ACC112 (cell line): ENCODE results near the gene BAZ1B.
A peak's percentile ranks its signal among the peaks of the same experiment; 100 is the strongest.
"Not testable (repeated sequence)": the region's sequence is repeated elsewhere in the genome, so short reads cannot be mapped to it uniquely, and the experiment has no call there.

Experiments used
- H2AFZ ChIP-seq: fragments of 200-600 bp; sonication (generic); one replicate; pipeline ENCODE4 v1.6.0; 2017; ENCODE audit warnings: antibody characterized with exemption, low read length; ENCODE audit not compliant: unreplicated experiment
- H3K27ac ChIP-seq: fragments of 200-600 bp; sonication (generic); 2 replicates; pipeline ENCODE4 v1.5.1; 2014; ENCODE audit warnings: low read depth, mild to moderate bottlenecking, antibody characterized with exemption, low read length, moderate library complexity
- H3K27me3 ChIP-seq: fragments of 200-600 bp; sonication (generic); 2 replicates; pipeline ENCODE4 v1.6.1; 2014; ENCODE audit warnings: mild to moderate bottlenecking, antibody characterized with exemption, low read length, moderate library complexity, mixed read lengths; ENCODE audit not compliant: insufficient read depth
- H3K36me3 ChIP-seq: fragments of 200-600 bp; sonication (generic); 2 replicates; pipeline ENCODE4 v1.6.1; 2016; ENCODE audit warnings: mild to moderate bottlenecking, antibody characterized with exemption, low read length, moderate library complexity, mixed read lengths; ENCODE audit not compliant: insufficient read depth
- H3K4me1 ChIP-seq: fragments of 200-600 bp; sonication (generic); one replicate; pipeline ENCODE4 v1.6.1; 2016; ENCODE audit warnings: low read length, mixed read lengths; ENCODE audit not compliant: insufficient read depth, unreplicated experiment, control insufficient read depth
- H3K4me3 ChIP-seq: fragments of 200-600 bp; sonication (generic); 2 replicates; pipeline ENCODE4 v1.5.1; 2014; ENCODE audit warnings: mild to moderate bottlenecking, low read depth, low read length
- H3K79me2 ChIP-seq: fragments of 200-600 bp; sonication (generic); one replicate; pipeline ENCODE4 v1.6.0; 2016; ENCODE audit warnings: low read length; ENCODE audit not compliant: control insufficient read depth, unreplicated experiment, insufficient read depth

Gene BAZ1B

GRCh38 chr7:73503229-73503628, 18.9 kb downstream of the BAZ1B start:
- Histone ChIP-seq H2AFZ (no peak overlapping the region), H3K4me3 (no peak overlapping the region), H3K4me1 (no peaks in the 10 kb centered on the region), H3K27me3 (no peaks in the 10 kb centered on the region), H3K79me2 (peaks cover 66% of the 10 kb centered on the region), H3K36me3 (peaks cover 54% of the 10 kb centered on the region), H3K27ac (no peak overlapping the region)

GRCh38 chr7:73496626-73497025, 25.5 kb downstream of the BAZ1B start:
- Histone ChIP-seq H3K4me3 (no peak overlapping the region), H3K27me3 (no peaks in the 10 kb centered on the region), H3K36me3 (peaks cover 41% of the 10 kb centered on the region), H3K27ac (no peak overlapping the region), H3K79me2 (peaks cover 59% of the 10 kb centered on the region), H2AFZ (no peak overlapping the region), H3K4me1 (no peaks in the 10 kb centered on the region)

GRCh38 chr7:73495507-73495906, 26.6 kb downstream of the BAZ1B start:
- H3K4me3 ChIP-seq, H2AFZ ChIP-seq, H3K27ac ChIP-seq, H3K27me3 ChIP-seq, H3K4me1 ChIP-seq: not testable (repeated sequence)
- Histone ChIP-seq H3K79me2 (peaks cover 54% of the 10 kb centered on the region), H3K36me3 (peaks cover 43% of the 10 kb centered on the region)

- H3K36me3 ChIP-seq: peaks cover 36% of the 10 kb centered on the region
- no peak overlapping the region for H3K27ac ChIP-seq
- peaks cover 40% of the 10 kb centered on the region for H3K79me2 ChIP-seq
Measured at GRCh38 chr7:73489976-73490375, 32.1 kb downstream of the BAZ1B start.

GRCh38 chr7:73487486-73487885, 34.6 kb downstream of the BAZ1B start:
- Histone ChIP-seq H3K36me3 (peaks cover 39% of the 10 kb centered on the region), H3K27ac (peak overlapping the region; percentile 18; the same call in 1 of the 2 replicates), H3K79me2 (peaks cover 46% of the 10 kb centered on the region)

More at GRCh38 chr7:73489976-73490375, 32.1 kb downstream of the BAZ1B start:
- Histone ChIP-seq H2AFZ (no peak overlapping the region), H3K27me3 (no peaks in the 10 kb centered on the region), H3K4me1 (no peaks in the 10 kb centered on the region), H3K4me3 (no peak overlapping the region)

GRCh38 chr7:73483171-73483570, 38.9 kb downstream of the BAZ1B start:
- Histone ChIP-seq H3K27me3 (no peaks in the 10 kb centered on the region), H3K79me2 (peaks cover 50% of the 10 kb centered on the region), H3K27ac (no peak overlapping the region), H3K4me3 (no peak overlapping the region), H3K36me3 (peaks cover 38% of the 10 kb centered on the region), H2AFZ (no peak overlapping the region), H3K4me1 (no peaks in the 10 kb centered on the region)

More at GRCh38 chr7:73487486-73487885, 34.6 kb downstream of the BAZ1B start:
- no peak overlapping the region for H2AFZ ChIP-seq
- H3K4me1 ChIP-seq: no peaks in the 10 kb centered on the region
- no peak overlapping the region for H3K4me3 ChIP-seq
- H3K27me3 ChIP-seq: no peaks in the 10 kb centered on the region

GRCh38 chr7:73482746-73483145, 39.3 kb downstream of the BAZ1B start:
- no peak overlapping the region for H2AFZ ChIP-seq
- peaks cover 53% of the 10 kb centered on the region for H3K79me2 ChIP-seq
- H3K36me3 ChIP-seq: peaks cover 39% of the 10 kb centered on the region
- no peak overlapping the region for H3K27ac ChIP-seq
- H3K4me3 ChIP-seq: no peak overlapping the region
- H3K4me1 ChIP-seq: no peaks in the 10 kb centered on the region
- no peaks in the 10 kb centered on the region for H3K27me3 ChIP-seq

- not testable (repeated sequence) for H3K4me1 ChIP-seq, H3K4me3 ChIP-seq, H3K27ac ChIP-seq, H3K27me3 ChIP-seq, H2AFZ ChIP-seq
- H3K79me2 ChIP-seq: peaks cover 60% of the 10 kb centered on the region
- H3K36me3 ChIP-seq: peaks cover 46% of the 10 kb centered on the region
Measured at GRCh38 chr7:73481521-73481920, 40.6 kb downstream of the BAZ1B start.

- H3K27me3 ChIP-seq: no peaks in the 10 kb centered on the region
- no peaks in the 10 kb centered on the region for H3K4me1 ChIP-seq
- H3K79me2 ChIP-seq: peaks cover 70% of the 10 kb centered on the region
- H3K27ac ChIP-seq: no peak overlapping the region
- H2AFZ ChIP-seq: no peak overlapping the region
- no peak overlapping the region for H3K4me3 ChIP-seq
- peaks cover 54% of the 10 kb centered on the region for H3K36me3 ChIP-seq
Measured at GRCh38 chr7:73478549-73478948, 43.5 kb downstream of the BAZ1B start.

GRCh38 chr7:73477376-73477775, 44.7 kb downstream of the BAZ1B start:
- peaks cover 67% of the 10 kb centered on the region for H3K79me2 ChIP-seq
- H3K27ac ChIP-seq: no peak overlapping the region
- H3K4me1 ChIP-seq: no peaks in the 10 kb centered on the region

GRCh38 chr7:73470208-73470607, 51.9 kb downstream of the BAZ1B start:
- Histone ChIP-seq H3K79me2 (peaks cover 45% of the 10 kb centered on the region), H3K4me1 (no peaks in the 10 kb centered on the region), H2AFZ (no peak overlapping the region), H3K27ac (no peak overlapping the region), H3K27me3 (no peaks in the 10 kb centered on the region), H3K36me3 (peaks cover 39% of the 10 kb centered on the region), H3K4me3 (no peak overlapping the region)

More at GRCh38 chr7:73477376-73477775, 44.7 kb downstream of the BAZ1B start:
- H2AFZ ChIP-seq: no peak overlapping the region
- H3K36me3 ChIP-seq: peaks cover 49% of the 10 kb centered on the region
- no peaks in the 10 kb centered on the region for H3K27me3 ChIP-seq
- no peak overlapping the region for H3K4me3 ChIP-seq
